Activated T-cell treated with anti-CD3 and anti-CD28 coated beads, Interleukin-2, amount 50 U/mL, for 4 hours (primary cell): Measurements from ENCODE around the gene ADCK2. TPM values are rescaled to one million over a fixed set of nuclear protein-coding genes. Genes with fewer than 3 reads are reported as not detected.
"Not testable (repeated sequence)": the region's sequence is repeated elsewhere in the genome, so short reads cannot be mapped to it uniquely, and the experiment has no call there.

Experiments used
- ATAC-seq, 2 donors: fragments of 200-7000 bp; cut with Tn5 transposase; one replicate each; pipeline ENCODE4 v1.10.0; 2021
- DNase-seq: peaks from one replicate; pipeline ENCODE4 v3.0.0-alpha.2; 2020
- H3K27me3 Mint-ChIP-seq: one replicate; pipeline ENCODE4 v1.8.0; 2021; ENCODE audit warnings: low read depth, mixed read lengths
- H3K36me3 Mint-ChIP-seq: one replicate; pipeline ENCODE4 v1.8.0; 2022; ENCODE audit warnings: mixed read lengths; ENCODE audit not compliant: insufficient read depth
- H3K4me1 Mint-ChIP-seq: one replicate; pipeline ENCODE4 v1.8.0; 2021; ENCODE audit warnings: low read depth, mixed read lengths
- H3K4me3 Mint-ChIP-seq: one replicate; pipeline ENCODE4 v1.8.0; 2021; ENCODE audit warnings: mild to moderate bottlenecking, moderate library complexity, mixed read lengths
- H3K9me3 Mint-ChIP-seq: one replicate; pipeline ENCODE4 v1.8.0; 2021; ENCODE audit warnings: mixed read lengths
- total RNA-seq, 3 donors: library from RNA; stranded (reverse); gene quantifications; one replicate each; pipeline ENCODE4 v1.2.1, GENCODE V29; 2021

The ADCK2 gene
- total RNA-seq, 3 donors from 2014 or later: 22.2 to 23.7 (median 22.4) TPM

- Mint-ChIP-seq H3K4me3 (no peak overlapping the region), H3K4me1 (peaks cover 3% of the 10 kb centered on the region), H3K36me3 (peaks cover 26% of the 10 kb centered on the region), H3K27me3 (no peaks in the 10 kb centered on the region), H3K9me3 (no peaks in the 10 kb centered on the region)
- ATAC-seq (no peak), DNase-seq (no peak)
These were observed 15.6 kb downstream of the ADCK2 start for GRCh38 chr7:140688341-140688740.

DNA sequence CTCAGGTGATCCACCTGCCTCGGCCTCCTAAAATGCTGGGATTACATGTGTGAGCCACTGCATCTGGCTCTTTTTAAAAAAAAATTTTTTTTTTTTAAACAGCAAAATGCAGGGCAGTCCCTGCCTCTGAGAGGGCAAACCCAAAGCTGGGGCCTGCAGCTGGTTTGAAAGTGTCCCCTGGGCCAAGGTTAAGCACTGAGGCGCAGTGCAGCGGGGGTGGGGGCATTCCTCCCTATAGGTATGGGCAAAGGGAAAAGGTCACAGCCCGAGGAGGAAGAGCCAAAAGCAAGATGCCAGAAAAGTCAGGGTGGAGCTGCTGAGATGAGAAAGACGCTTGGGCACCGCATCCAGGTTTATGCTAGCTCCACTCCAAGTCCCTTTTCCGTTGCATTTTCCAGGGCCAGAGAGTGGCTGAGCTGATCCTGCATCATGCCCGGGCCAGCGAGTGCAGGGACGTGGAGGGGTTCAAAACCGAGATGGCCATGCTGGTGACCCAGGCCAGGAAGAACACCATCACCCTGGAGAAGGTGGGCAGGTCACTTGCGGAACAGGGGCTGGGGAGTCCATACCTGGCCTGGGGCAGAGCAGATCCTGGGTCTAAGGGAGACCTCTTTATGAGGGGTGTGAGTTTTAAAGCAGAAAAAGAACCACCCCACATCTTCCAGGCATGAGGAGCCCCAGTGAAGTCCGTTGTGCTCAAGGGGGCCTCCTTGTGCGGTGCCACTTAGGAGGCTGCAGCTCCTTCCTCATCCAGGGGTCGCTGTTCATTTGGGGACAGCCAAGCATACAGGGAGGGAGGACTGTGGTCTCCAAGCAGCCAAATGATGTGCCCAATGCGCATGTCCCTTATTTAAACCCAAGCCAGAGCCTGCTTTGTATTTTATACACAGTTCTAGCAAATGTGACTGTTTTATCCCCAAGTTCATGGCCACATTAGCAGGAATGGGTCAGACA lies 16.7 kb downstream of the ADCK2 start:
- H3K27me3 Mint-ChIP-seq: no peaks in the 10 kb centered on the region
- H3K4me1 Mint-ChIP-seq: peaks cover 3% of the 10 kb centered on the region
- H3K9me3 Mint-ChIP-seq: no peaks in the 10 kb centered on the region
- peaks cover 17% of the 10 kb centered on the region for H3K36me3 Mint-ChIP-seq
- ATAC-seq (no peak), DNase-seq (no peak)
- no peak overlapping the region for H3K4me3 Mint-ChIP-seq

- ATAC-seq: no peak
- Mint-ChIP-seq H3K4me1 (peaks cover 10% of the 10 kb centered on the region), H3K36me3 (peaks cover 17% of the 10 kb centered on the region), H3K27me3 (no peaks in the 10 kb centered on the region), H3K4me3 (no peak overlapping the region), H3K9me3 (no peaks in the 10 kb centered on the region)
- DNase-seq: no peak
These were observed 18.8 kb downstream of the ADCK2 start for GRCh38 chr7:140691376-140692045.

GRCh38 chr7:140693849-140694248 lies 21.1 kb downstream of the ADCK2 start:
- ATAC-seq, H3K27me3 Mint-ChIP-seq, H3K4me3 Mint-ChIP-seq, H3K9me3 Mint-ChIP-seq, DNase-seq: not testable (repeated sequence)
- H3K4me1 Mint-ChIP-seq: peaks cover 25% of the 10 kb centered on the region
- peaks cover 17% of the 10 kb centered on the region for H3K36me3 Mint-ChIP-seq

DNA sequence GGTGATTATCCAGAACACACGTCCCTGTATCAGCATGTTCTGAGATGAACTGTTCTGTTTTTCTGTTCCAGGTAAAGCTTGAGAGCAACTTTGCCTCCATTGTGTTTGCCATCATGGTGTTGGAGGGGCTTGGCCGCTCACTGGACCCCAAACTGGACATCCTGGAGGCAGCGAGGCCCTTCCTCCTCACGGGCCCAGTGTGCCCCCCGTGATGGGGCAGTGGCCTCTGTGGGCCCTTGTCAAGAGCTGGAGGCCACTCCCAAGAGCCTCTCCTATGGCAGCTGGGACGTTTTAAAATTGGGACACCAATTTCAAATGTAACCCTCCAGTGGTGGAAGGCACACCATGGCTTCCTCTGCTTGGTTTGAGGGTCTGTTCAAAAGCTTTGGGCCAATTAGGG lies 21.8 kb downstream of the ADCK2 start:
- Mint-ChIP-seq H3K4me3 (no peak overlapping the region), H3K27me3 (no peaks in the 10 kb centered on the region), H3K36me3 (peaks cover 18% of the 10 kb centered on the region), H3K4me1 (peaks cover 30% of the 10 kb centered on the region), H3K9me3 (no peaks in the 10 kb centered on the region)
- no peak for DNase-seq
- ATAC-seq: no peak

DNA sequence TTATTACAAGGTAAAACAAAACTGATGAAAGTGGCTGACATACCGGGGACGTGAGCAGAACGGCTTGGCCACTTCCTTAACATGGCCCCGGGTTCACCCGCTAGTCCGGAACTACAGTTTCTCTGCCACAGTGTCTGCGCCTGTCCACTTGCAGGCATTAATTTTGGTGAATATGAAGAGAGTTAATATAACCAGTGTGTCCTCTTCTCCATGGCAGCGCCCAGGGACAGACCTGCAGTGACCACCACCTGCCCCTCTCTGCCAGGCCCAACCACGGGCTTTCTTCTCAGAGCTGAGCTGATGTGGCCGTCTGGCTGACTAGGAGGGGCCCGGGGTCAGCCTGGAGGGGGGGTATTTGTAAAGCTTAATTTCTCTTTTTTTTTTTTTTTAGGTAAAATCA lies 22.6 kb downstream of the ADCK2 start:
- Mint-ChIP-seq H3K4me1 (peaks cover 33% of the 10 kb centered on the region), H3K9me3 (no peaks in the 10 kb centered on the region), H3K27me3 (no peaks in the 10 kb centered on the region), H3K4me3 (no peak overlapping the region), H3K36me3 (peaks cover 20% of the 10 kb centered on the region)
- ATAC-seq (no peak), DNase-seq (no peak)

- Mint-ChIP-seq H3K4me3 (peak overlapping the region; percentile 97), H3K36me3 (peaks cover 16% of the 10 kb centered on the region), H3K27me3 (no peaks in the 10 kb centered on the region), H3K4me1 (peaks cover 33% of the 10 kb centered on the region), H3K9me3 (no peaks in the 10 kb centered on the region)
- ATAC-seq (no peak), DNase-seq (peak; percentile 94)
These were observed 23.4 kb downstream of the ADCK2 start for GRCh38 chr7:140696024-140696679.

DNA sequence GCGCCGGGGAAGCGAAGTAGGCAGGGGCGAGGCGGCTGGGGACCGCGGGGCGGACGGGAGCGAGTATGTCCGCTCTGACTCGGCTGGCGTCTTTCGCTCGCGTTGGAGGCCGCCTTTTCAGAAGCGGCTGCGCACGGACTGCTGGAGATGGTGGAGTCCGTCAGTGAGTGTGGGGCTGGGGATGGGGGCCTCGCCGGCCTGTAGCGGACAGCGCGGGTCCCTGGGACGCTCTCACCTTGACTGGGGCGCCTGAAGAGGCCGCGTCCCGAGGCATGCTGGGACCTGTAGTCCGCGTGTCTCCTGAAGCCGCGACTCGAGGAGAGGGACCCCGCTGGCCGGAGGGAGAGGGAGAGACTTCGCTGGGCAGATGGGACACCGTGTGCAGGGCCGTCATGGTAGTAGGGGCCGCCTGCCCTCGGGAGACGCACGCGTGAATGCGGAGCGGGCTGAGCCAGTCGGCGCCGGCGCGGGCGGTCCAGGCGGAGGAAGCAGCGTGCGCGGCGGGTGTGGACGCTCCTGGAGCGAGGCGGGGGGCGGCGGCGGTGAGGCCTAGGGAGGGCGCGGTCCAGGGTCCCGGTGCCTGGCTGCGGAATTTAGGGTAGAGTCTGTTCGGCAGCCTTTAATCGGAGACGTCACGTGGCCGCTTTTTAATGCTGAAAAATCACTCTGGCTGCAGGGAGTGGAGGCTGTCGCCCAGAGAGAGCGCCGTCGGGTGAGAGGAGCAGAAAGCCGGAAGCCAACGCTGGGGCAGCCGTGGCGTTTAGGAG lies 24.1 kb downstream of the ADCK2 start, which contains the start of gene NDUFB2:
Gene NDUFB2 (plus strand): TSS at position 29 of the 767 bp plus-strand sequence. CDS start 37 bp downstream, at position 66.
- no peaks in the 10 kb centered on the region for H3K9me3 Mint-ChIP-seq
- peak within 1 kb of the TSS; percentile 97 for H3K4me3 Mint-ChIP-seq
- H3K27me3 Mint-ChIP-seq: no peaks in the 10 kb centered on the region
- ATAC-seq (peak; percentile 91 to 92), DNase-seq (peak; percentile 48)
- H3K36me3 Mint-ChIP-seq: peaks cover 13% of the 10 kb centered on the region
- H3K4me1 Mint-ChIP-seq: peaks cover 33% of the 10 kb centered on the region

DNA sequence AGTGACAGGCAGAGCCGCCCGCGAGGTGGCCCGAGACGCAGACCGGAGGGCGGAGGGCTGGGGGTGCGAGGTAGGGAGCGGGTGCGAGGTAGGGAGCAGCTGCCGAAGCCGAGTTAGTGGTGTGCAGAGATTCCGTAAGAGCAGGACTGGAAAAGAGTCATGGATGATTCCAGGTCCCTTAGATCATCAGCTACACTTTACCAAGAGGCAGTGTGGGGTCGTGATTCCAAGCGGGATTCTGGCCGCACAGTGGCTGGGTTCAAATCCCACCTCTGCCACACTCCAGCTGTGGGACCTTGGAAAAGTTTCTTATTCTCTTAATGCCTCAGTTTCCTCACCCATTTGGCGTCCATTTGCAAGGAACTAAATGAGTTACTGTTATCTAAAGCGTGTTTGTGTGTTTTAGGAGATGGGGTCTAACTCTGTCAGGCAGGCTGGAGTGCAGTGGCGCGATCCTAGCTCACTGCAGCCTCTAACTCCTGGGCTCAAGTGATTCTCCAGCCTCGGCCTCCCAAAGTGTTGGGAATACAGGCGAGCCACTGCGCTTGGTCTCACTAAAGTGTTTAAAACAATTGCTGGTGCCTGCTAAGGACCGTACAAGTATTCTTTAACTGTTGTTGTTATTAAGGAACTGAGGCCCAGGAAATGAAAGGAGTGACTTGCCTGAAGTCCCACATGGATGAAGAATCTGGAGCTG lies 24.9 kb downstream of the ADCK2 start:
- no peaks in the 10 kb centered on the region for H3K27me3 Mint-ChIP-seq
- no peak for ATAC-seq

GRCh38 chr7:140698477-140698876 lies 25.7 kb downstream of the ADCK2 start:
- Mint-ChIP-seq H3K4me3 (peak overlapping the region; percentile 97), H3K9me3 (no peaks in the 10 kb centered on the region), H3K27me3 (no peaks in the 10 kb centered on the region), H3K4me1 (peaks cover 34% of the 10 kb centered on the region), H3K36me3 (peaks cover 12% of the 10 kb centered on the region)
- DNase-seq: no peak
- no peak for ATAC-seq

More for the DNA sequence above, 24.9 kb downstream of the ADCK2 start:
- DNase-seq: no peak
- Mint-ChIP-seq H3K36me3 (peaks cover 9% of the 10 kb centered on the region), H3K9me3 (no peaks in the 10 kb centered on the region), H3K4me1 (peaks cover 34% of the 10 kb centered on the region), H3K4me3 (peak overlapping the region; percentile 97)

DNA sequence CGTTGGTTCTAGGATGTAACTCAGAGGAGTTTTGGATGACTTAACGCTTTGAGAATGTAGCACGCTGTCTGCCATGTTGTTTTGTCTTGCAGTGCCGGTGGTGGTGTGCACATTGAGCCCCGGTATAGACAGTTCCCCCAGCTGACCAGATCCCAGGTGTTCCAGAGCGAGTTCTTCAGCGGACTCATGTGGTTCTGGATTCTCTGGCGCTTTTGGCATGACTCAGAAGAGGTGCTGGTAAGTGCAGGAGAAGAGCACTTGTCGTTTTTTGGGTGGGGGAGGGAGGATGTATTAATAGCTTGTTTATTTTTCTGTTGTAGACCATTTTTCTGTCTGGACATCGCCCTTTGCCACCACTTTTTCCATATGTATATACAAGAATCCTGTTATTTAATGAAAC lies 30.0 kb downstream of the ADCK2 start:
- no peak for ATAC-seq
- H3K4me1 Mint-ChIP-seq: peaks cover 20% of the 10 kb centered on the region
- H3K9me3 Mint-ChIP-seq: no peaks in the 10 kb centered on the region
- H3K36me3 Mint-ChIP-seq: peaks cover 25% of the 10 kb centered on the region
- no peak for DNase-seq
- no peaks in the 10 kb centered on the region for H3K27me3 Mint-ChIP-seq
- no peak overlapping the region for H3K4me3 Mint-ChIP-seq

- Mint-ChIP-seq H3K9me3 (no peaks in the 10 kb centered on the region), H3K36me3 (peaks cover 21% of the 10 kb centered on the region), H3K4me3 (no peak overlapping the region), H3K27me3 (no peaks in the 10 kb centered on the region), H3K4me1 (peaks cover 10% of the 10 kb centered on the region)
- no peak for DNase-seq
- no peak for ATAC-seq
These were observed 31.5 kb downstream of the ADCK2 start for GRCh38 chr7:140704205-140704604.

- H3K36me3 Mint-ChIP-seq: peaks cover 26% of the 10 kb centered on the region
These were observed 34.4 kb downstream of the ADCK2 start for GRCh38 chr7:140707132-140707531.

More at GRCh38 chr7:140707132-140707531, 34.4 kb downstream of the ADCK2 start:
- no peak for ATAC-seq
- Mint-ChIP-seq H3K27me3 (no peaks in the 10 kb centered on the region), H3K4me1 (peaks cover 4% of the 10 kb centered on the region), H3K9me3 (no peaks in the 10 kb centered on the region), H3K4me3 (no peak overlapping the region)
- DNase-seq: no peak
